ENCODE results near the gene KIF18B. TPM values are rescaled to one million over a fixed set of nuclear protein-coding genes. Genes with fewer than 3 reads are reported as not detected.

KIF18B gene
- total RNA-seq, 3 donors from 2014 or later (not counting 1 experiment from before 2014, with no cell fraction given) = 0.53 to 1.3 (median 1.1) TPM

GRCh38 chr17:44915862-44916780, 31.5 kb downstream of the KIF18B start:
- peaks cover 24 to 26% of the 10 kb centered on the region in 2 donors for H3K27me3 Mint-ChIP-seq (ENCODE audit: low read depth in 2 of 2)
- 93% methylated on average over 11 of the region's 11 CpGs for WGBS (ENCODE audit: insufficient coverage)

DNA sequence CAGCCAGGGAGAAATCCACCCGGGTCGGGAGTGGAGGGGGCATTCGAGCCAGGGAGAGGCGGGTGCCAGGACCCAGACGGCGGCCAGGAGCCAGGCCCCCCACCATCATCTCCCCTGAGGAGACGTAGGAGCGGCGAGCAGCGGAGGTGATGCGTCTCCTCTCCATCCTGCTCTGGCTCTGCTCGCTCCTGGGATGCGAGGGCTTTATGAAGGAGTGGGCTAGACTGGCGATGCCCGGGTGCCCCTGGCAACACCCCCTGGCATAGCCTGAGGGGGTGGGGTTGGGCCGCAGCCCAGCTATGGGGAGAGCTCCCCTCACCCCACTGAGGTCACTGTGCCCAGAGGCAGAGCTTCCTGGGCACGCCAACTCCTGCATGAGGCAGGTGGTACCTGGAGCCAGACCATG, 32.2 kb downstream of the KIF18B start, which contains the start of gene GFAP:
GFAP (minus strand) TSS at position 180 of the 406 bp plus-strand sequence; CDS start at position 166, 14 bp downstream.
- H3K27ac ChIP-seq (ENCODE audit: low read length) = no peak within 1 kb of the TSS

More at GRCh38 chr17:44915862-44916780, 31.5 kb downstream of the KIF18B start:
- no peaks in the 10 kb centered on the region for H3K9me3 Mint-ChIP-seq
- H3K4me1 Mint-ChIP-seq = peaks cover 4 to 5% of the 10 kb centered on the region in 2 donors
- Histone ChIP-seq H3K27me3 (ENCODE audit: control insufficient read depth, insufficient read depth, low read length) (peaks cover 13% of the 10 kb centered on the region), H3K27ac (ENCODE audit: low read length) (no peak overlapping the region), H3K4me3 (ENCODE audit: low read length) (no peak overlapping the region), H3K4me1 (ENCODE audit: control insufficient read depth, insufficient read depth, low read length) (peaks cover 12% of the 10 kb centered on the region), H3K9me3 (ENCODE audit: control insufficient read depth, insufficient read depth, low read length) (no peaks in the 10 kb centered on the region), H3K36me3 (ENCODE audit: control insufficient read depth, insufficient read depth, low read length) (no peaks in the 10 kb centered on the region)
- ATAC-seq (no peak), DNase-seq (no peak)
- intact Hi-C loops (cut with micrococcal nuclease) = no loop called here
- H3K36me3 Mint-ChIP-seq = no peaks in the 10 kb centered on the region
- TF ChIP-seq CTCF (IDR thresholded peaks at IDR 0.05) = no peak
- no peak overlapping the region for H3K4me3 Mint-ChIP-seq
- no peak overlapping the region for H3K27ac Mint-ChIP-seq

DNA sequence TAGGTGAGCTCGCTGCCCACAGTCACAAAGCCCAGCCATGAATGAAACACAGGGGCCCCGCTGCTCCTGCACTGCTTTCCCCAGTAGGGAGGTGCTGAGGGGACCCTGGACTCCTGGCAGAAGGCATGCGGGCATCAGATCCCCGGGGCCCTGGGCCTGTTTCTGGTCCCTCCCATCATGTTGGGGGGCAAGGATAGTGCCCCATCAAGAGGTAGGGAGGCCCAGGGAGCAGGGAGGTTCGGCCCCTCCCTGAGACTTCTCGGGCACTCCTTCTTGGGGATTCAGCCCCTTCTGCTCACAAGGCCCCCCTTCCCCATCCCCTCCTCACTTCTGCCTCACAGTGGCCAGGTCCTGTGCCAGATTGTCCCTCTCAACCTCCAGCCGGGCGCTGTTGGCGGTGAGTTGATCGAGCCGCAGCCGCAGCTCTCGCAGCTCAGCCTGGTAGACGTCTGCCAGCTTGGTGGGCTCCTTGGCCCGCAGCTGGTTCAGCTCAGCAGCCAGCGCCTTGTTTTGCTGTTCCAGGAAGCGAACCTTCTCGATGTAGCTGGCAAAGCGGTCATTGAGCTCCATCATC, 32.8 kb downstream of the KIF18B start:
- Histone ChIP-seq H3K4me3 (ENCODE audit: low read length) (no peak overlapping the region), H3K9me3 (ENCODE audit: control insufficient read depth, insufficient read depth, low read length) (no peaks in the 10 kb centered on the region), H3K36me3 (ENCODE audit: control insufficient read depth, insufficient read depth, low read length) (no peaks in the 10 kb centered on the region), H3K4me1 (ENCODE audit: control insufficient read depth, insufficient read depth, low read length) (peaks cover 11% of the 10 kb centered on the region), H3K27ac (ENCODE audit: low read length) (no peak overlapping the region), H3K27me3 (ENCODE audit: control insufficient read depth, insufficient read depth, low read length) (peaks cover 10% of the 10 kb centered on the region)
- no peaks in the 10 kb centered on the region for H3K36me3 Mint-ChIP-seq
- TF ChIP-seq CTCF (IDR thresholded peaks at IDR 0.05) = no peak
- WGBS (ENCODE audit: insufficient coverage) = 82% methylated on average over 19 of the region's 19 CpGs
- peaks cover 0 to 6% of the 10 kb centered on the region in 2 donors for H3K4me1 Mint-ChIP-seq
- H3K27ac Mint-ChIP-seq = no peak overlapping the region
- peaks cover 24 to 30% of the 10 kb centered on the region in 2 donors for H3K27me3 Mint-ChIP-seq (ENCODE audit: low read depth in 2 of 2)
- no peaks in the 10 kb centered on the region for H3K9me3 Mint-ChIP-seq
- no peak overlapping the region for H3K4me3 Mint-ChIP-seq
- ATAC-seq (no peak), DNase-seq (no peak)
- intact Hi-C loops (cut with micrococcal nuclease) = loop anchor here (5.0 kb wide), 1 partner anchor 183 kb away; no protein-coding TSS in a partner anchor

More for the DNA sequence above, 32.2 kb downstream of the KIF18B start, which contains the start of gene GFAP:
- ATAC-seq = no peak
- H3K36me3 ChIP-seq (ENCODE audit: control insufficient read depth, insufficient read depth, low read length) = no peaks in the 10 kb centered on the region
- H3K9me3 Mint-ChIP-seq = no peaks in the 10 kb centered on the region
- no peak within 1 kb of the TSS for H3K4me3 Mint-ChIP-seq
- 87% methylated on average over 17 of the region's 17 CpGs for WGBS (ENCODE audit: insufficient coverage)
- no peak within 1 kb of the TSS for H3K4me3 ChIP-seq (ENCODE audit: low read length)
- H3K4me1 ChIP-seq (ENCODE audit: control insufficient read depth, insufficient read depth, low read length) = peaks cover 14% of the 10 kb centered on the region
- H3K36me3 Mint-ChIP-seq = no peaks in the 10 kb centered on the region
- H3K27me3 Mint-ChIP-seq (ENCODE audit: low read depth in 2 of 2) = peaks cover 24 to 30% of the 10 kb centered on the region in 2 donors
- H3K27me3 ChIP-seq (ENCODE audit: control insufficient read depth, insufficient read depth, low read length) = peaks cover 12% of the 10 kb centered on the region
- no peak within 1 kb of the TSS for H3K27ac Mint-ChIP-seq
- no peak for DNase-seq
- TF ChIP-seq CTCF (IDR thresholded peaks at IDR 0.05) = no peak
- intact Hi-C loops (cut with micrococcal nuclease) = no loop called here
- H3K9me3 ChIP-seq (ENCODE audit: control insufficient read depth, insufficient read depth, low read length) = no peaks in the 10 kb centered on the region
- H3K4me1 Mint-ChIP-seq = peaks cover 4 to 10% of the 10 kb centered on the region in 2 donors

Data from natural killer cell (primary cell).